GM19193 (cell line): ENCODE measurements around the gene MYD88.

Source experiments
- POLR2A ChIP-seq: IDR thresholded peaks from 4 replicates; pipeline ENCODE4 v1.6.1; 2011; ENCODE audit not compliant: insufficient read depth, insufficient read length; ENCODE audit errors: extremely low read depth

The MYD88 gene

DNA sequence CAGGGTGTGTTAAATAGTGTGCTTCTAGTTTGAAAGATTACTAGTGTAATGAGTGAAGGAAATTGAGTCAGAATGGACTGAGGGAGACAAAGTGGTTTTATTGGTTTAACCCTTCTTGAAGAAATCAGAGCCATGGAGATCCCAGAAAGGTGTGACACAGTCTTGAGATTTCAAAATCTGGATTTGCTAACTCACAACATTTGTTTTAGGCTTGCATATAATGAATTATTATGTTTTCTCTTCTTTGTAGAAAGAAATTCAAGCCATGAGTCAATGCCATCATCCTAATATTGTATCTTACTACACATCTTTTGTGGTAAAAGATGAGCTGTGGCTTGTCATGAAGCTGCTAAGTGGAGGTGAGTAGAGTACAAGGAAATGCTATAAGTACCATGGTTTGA lies 52.0 kb downstream of the MYD88 start:
- no peak for TF ChIP-seq POLR2A
